H1 (cell line): ENCODE results near the gene VEGFD. TPM values are rescaled to one million over a fixed set of nuclear protein-coding genes. Genes with fewer than 3 reads are reported as not detected.

ENCODE experiments used
- EP300 ChIP-seq, 2 experiments: IDR thresholded peaks; 1 replicate in 1 of 2; 2 replicates in 1 of 2; pipeline ENCODE4 v1.6.1; 2011 to 2012; ENCODE audit warnings: low read depth in 2 of 2, low read length in 2 of 2, mild to moderate bottlenecking in 2 of 2, borderline replicate concordance in 1 of 2, inconsistent platforms in 1 of 2, moderate library complexity in 1 of 2
- POU5F1 ChIP-seq: IDR thresholded peaks from 2 replicates; pipeline ENCODE4 v1.6.1; 2011; ENCODE audit warnings: low read depth, mild to moderate bottlenecking, low read length, moderate library complexity
- RAD21 ChIP-seq, 2 experiments: IDR thresholded peaks in 1 of 2; conservative IDR thresholded peaks in 1 of 2; 2 replicates each; pipeline ENCODE4 v1.6.1; 2011; ENCODE audit warnings: low read depth in 2 of 2, low read length in 2 of 2, improper control_type of control experiment in 1 of 2, inconsistent platforms in 1 of 2, mild to moderate bottlenecking in 1 of 2, moderate library complexity in 1 of 2
- YY1 ChIP-seq: IDR thresholded peaks from 2 replicates; pipeline ENCODE4 v1.6.1; 2011; ENCODE audit warnings: low read depth, mild to moderate bottlenecking, low read length
- polyA plus RNA-seq, 7 experiments: library from polyadenylated mRNA; depleted of rRNA in 3 of 7; stranded (reverse) in 5 of 7; unstranded in 2 of 7; fragments of >200 nt in 5 of 7; fragments of 200-250 nt in 2 of 7; gene quantifications; 1 replicate in 5 of 7; 2 replicates in 1 of 7; 4 replicates in 1 of 7; pipeline versions ENCODE4 v1.2.1 to v1.2.3, GENCODE V29; 2011 to 2013; ENCODE audit warnings: missing spikeins in 2 of 7, mixed read lengths in 2 of 7
- total RNA-seq: library from RNA; stranded (reverse); fragmentation: NEBNext Ultra II Directional; extraction: Animal tissue kit (Norgen Biotek cat#: 25700); gene quantifications from 2 replicates; pipeline ENCODE4 v1.2.1, GENCODE V29; 2021

The VEGFD gene
- total and polyA plus RNA-seq, 2 of the 8 experiments (the other 6 are each of a cell fraction or from before 2014, with no cell fraction given): 0.06 TPM; not detected in 1

DNA sequence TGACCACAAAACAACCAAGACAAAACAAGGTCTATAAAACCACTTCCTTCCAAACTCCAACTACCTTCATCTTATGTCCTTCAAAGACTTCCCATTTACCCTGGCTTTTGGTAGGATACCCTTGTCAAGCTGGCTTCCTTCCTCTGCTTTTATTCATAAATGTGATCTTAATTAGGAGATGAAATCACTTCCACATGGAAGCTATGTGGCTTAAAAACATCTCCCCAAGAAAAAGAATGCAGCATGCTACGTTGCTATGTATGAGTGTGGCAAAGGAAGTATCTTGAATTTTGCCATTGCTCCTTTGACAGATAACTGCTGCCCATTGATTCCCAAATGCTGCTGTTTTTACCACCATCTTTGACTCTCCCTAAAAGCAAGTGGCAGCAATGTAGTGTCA is 46.4 kb upstream of the VEGFD start (continued):
- TF ChIP-seq POU5F1 (no peak), EP300 (IDR thresholded peaks at IDR 0.05; ENCODE audit: borderline replicate concordance in 1 of 2, low read depth in 2 of 2, low read length in 2 of 2) (no peak), YY1 (no peak), RAD21 (IDR thresholded peaks at IDR 0.05 in 1 of 2, conservative IDR thresholded peaks at IDR 0.05 in 1 of 2; ENCODE audit: low read depth in 2 of 2, low read length in 2 of 2) (no peak)
